ENCODE results near the gene UCP3.

DNA sequence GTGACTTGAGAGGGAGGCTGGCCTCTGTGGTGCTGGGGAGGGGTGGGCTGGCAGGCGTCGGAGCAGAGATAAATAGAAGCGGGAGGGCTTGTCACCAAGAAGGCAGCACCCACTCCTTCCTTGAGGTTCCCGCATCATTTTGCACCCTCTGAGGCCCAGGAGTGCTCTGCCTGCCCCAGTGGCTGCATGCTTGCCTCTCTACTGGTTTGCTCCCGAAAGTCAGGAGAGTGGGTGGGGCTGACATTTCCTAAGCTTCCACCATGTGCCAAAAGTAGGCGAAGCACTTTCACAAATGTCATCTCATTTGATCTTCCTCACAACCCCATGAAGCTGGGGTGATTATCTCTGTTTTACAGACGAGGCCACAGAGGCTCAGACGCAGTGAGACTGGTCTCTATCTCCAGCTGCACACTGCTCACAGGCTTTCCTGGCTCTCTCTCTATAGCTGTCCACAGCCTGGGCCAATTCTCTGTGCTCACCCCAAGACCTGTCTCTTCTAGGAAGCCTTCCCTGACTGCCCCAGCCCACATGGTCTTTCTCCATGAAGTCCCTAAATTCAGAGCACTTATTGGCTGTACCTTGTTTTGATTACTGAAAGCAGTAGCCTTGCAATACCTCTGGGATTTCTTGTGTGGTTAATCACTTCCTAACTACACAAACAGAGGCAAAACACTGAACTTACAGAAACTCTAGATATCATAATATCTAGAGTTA, 2.6 kb upstream of the UCP3 start:
- TF ChIP-seq, protein P1, sequence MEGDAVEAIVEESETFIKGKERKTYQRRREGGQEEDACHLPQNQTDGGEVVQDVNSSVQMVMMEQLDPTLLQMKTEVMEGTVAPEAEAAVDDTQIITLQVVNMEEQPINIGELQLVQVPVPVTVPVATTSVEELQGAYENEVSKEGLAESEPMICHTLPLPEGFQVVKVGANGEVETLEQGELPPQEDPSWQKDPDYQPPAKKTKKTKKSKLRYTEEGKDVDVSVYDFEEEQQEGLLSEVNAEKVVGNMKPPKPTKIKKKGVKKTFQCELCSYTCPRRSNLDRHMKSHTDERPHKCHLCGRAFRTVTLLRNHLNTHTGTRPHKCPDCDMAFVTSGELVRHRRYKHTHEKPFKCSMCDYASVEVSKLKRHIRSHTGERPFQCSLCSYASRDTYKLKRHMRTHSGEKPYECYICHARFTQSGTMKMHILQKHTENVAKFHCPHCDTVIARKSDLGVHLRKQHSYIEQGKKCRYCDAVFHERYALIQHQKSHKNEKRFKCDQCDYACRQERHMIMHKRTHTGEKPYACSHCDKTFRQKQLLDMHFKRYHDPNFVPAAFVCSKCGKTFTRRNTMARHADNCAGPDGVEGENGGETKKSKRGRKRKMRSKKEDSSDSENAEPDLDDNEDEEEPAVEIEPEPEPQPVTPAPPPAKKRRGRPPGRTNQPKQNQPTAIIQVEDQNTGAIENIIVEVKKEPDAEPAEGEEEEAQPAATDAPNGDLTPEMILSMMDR (conservative IDR thresholded peaks at IDR 0.05; ENCODE audit: low read length): no peak
- TF ChIP-seq EZH2phosphoT487 (IDR thresholded peaks at IDR 0.05; ENCODE audit: borderline replicate concordance, low read depth, low read length): no peak
